Measurements from ENCODE around the gene ZSCAN5A. TPM values are rescaled to one million over a fixed set of nuclear protein-coding genes. Genes with fewer than 3 reads are reported as not detected.

ZSCAN5A gene
- total RNA-seq, 1 experiment from 2014 or later = 13.8 TPM

DNA sequence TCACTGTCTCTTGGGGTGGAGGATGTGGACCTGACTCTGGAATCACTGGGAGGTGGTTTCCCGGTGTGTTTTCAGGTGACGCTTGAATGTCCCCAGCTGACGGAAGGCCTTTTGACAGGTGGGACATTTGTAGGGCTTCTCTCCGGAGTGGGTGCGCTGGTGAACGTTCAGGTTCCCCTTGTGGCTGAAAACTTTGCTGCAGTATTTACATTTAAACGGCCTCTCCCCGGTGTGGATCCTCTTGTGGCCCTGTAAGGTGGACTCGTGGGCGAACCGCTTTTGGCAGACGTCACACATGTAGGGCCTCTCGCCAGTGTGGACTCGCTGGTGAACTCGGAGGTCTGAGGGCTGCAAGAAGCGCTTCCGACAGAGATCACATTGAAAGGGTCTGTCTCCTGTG lies 124.9 kb downstream of the ZSCAN5A start:
- no peak for DNase-seq (ENCODE audit: low read depth, low spot score)
- Histone ChIP-seq H3K4me3 (ENCODE audit: low read depth in 2 of 2, low read length in 2 of 2) (no peak overlapping the region), H3K9me3 (ENCODE audit: control insufficient read depth, insufficient read depth, low read depth, low read length) (no peaks in the 10 kb centered on the region), H3K36me3 (ENCODE audit: control insufficient read depth, insufficient read depth, low read length) (no peaks in the 10 kb centered on the region), H3K27ac (ENCODE audit: low read length) (no peak overlapping the region), H3K27me3 (ENCODE audit: control insufficient read depth, insufficient read depth, low read length) (no peaks in the 10 kb centered on the region), H3K4me1 (ENCODE audit: control insufficient read depth, insufficient read depth, low read length) (no peaks in the 10 kb centered on the region)
- TF ChIP-seq TCF7L2 (IDR thresholded peaks at IDR 0.05; ENCODE audit: low read depth, low read length) (no peak), POLR2AphosphoS5 (IDR thresholded peaks at IDR 0.05; ENCODE audit: low read depth, low read length) (no peak)
- no TSS peak for BruUV-seq (replicated peaks)
- in situ Hi-C loops (cut with HindIII; ENCODE audit: low pct_unique_long_range_greater_than_20kb, low sequenced_read_pairs) (no loop called here), intact Hi-C loops (cut with micrococcal nuclease; ENCODE audit: unreplicated experiment) (no loop called here)
- ChIA-PET CTCF (interaction anchor here (0.6 kb wide), 1 partner anchor 81 kb away, joined by 4 read pairs; no protein-coding TSS in a partner anchor), POLR2A (no interaction called here)
- ATAC-seq = peak; percentile 42; the same call in 1 of the 2 replicates

DNA sequence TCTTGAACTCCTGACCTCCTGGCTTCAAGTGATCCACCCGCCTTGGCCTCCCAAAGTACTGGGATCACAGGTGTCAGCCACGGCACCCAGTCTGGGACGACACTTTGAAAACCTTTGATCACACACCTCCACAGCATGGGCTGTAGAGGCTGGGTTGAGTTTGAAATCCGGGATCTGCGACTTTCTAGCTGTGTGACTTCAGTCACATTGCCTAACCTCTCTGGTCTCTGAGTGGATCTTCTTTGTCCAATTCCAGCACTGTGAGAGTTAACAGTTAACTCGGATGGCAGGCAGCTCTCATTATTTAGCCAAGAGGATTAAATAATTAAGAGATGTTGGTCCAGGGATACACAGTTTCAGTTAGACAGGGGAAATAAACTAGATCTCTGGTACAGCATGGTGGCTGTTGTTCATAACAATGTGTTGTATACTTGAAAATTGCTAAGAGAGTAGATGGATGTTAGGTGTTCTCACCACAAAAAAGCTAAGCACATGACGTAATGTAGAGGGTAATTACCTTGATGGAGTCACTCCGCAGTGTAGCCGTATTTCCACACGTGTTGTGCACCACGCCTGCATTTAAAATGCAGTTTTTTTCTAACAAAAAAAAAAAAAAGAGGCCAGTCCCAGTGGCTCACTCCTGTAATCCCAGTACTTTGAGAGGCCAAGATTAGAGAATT lies 136.9 kb downstream of the ZSCAN5A start:
- no peaks in the 10 kb centered on the region for H3K36me3 ChIP-seq (ENCODE audit: control insufficient read depth, insufficient read depth, low read length)
- H3K4me3 ChIP-seq (ENCODE audit: low read depth in 2 of 2, low read length in 2 of 2) = no peak overlapping the region
- H3K4me1 ChIP-seq (ENCODE audit: control insufficient read depth, insufficient read depth, low read length) = no peaks in the 10 kb centered on the region
- no TSS peak for BruUV-seq (replicated peaks)
- POLR2A ChIA-PET = interaction anchor here (0.5 kb wide), 1 partner anchor 74 kb away, joined by 3 read pairs; no protein-coding TSS in a partner anchor
- in situ Hi-C loops (cut with HindIII; ENCODE audit: low pct_unique_long_range_greater_than_20kb, low sequenced_read_pairs) (no loop called here), intact Hi-C loops (cut with micrococcal nuclease; ENCODE audit: unreplicated experiment) (no loop called here)
- H3K27me3 ChIP-seq (ENCODE audit: control insufficient read depth, insufficient read depth, low read length) = no peaks in the 10 kb centered on the region
- DNase-seq (ENCODE audit: low read depth, low spot score) = no peak
- CTCF ChIA-PET = interaction anchor here (0.7 kb wide), 1 partner anchor 98 kb away, joined by 7 read pairs; no protein-coding TSS in a partner anchor
- TF ChIP-seq CTCF (IDR thresholded peaks at IDR 0.05) (no peak), TCF7L2 (IDR thresholded peaks at IDR 0.05; ENCODE audit: low read depth, low read length) (no peak), POLR2AphosphoS5 (IDR thresholded peaks at IDR 0.05; ENCODE audit: low read depth, low read length) (no peak), SIN3A (IDR thresholded peaks at IDR 0.05; ENCODE audit: borderline replicate concordance, insufficient read depth, low read depth, low read length) (no peak)
- TF ChIP-seq, protein P1, sequence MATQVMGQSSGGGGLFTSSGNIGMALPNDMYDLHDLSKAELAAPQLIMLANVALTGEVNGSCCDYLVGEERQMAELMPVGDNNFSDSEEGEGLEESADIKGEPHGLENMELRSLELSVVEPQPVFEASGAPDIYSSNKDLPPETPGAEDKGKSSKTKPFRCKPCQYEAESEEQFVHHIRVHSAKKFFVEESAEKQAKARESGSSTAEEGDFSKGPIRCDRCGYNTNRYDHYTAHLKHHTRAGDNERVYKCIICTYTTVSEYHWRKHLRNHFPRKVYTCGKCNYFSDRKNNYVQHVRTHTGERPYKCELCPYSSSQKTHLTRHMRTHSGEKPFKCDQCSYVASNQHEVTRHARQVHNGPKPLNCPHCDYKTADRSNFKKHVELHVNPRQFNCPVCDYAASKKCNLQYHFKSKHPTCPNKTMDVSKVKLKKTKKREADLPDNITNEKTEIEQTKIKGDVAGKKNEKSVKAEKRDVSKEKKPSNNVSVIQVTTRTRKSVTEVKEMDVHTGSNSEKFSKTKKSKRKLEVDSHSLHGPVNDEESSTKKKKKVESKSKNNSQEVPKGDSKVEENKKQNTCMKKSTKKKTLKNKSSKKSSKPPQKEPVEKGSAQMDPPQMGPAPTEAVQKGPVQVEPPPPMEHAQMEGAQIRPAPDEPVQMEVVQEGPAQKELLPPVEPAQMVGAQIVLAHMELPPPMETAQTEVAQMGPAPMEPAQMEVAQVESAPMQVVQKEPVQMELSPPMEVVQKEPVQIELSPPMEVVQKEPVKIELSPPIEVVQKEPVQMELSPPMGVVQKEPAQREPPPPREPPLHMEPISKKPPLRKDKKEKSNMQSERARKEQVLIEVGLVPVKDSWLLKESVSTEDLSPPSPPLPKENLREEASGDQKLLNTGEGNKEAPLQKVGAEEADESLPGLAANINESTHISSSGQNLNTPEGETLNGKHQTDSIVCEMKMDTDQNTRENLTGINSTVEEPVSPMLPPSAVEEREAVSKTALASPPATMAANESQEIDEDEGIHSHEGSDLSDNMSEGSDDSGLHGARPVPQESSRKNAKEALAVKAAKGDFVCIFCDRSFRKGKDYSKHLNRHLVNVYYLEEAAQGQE (IDR thresholded peaks at IDR 0.05; ENCODE audit: insufficient read depth in 1 of 2, low read depth in 2 of 2, low read length in 1 of 2) = no peak
- ATAC-seq = no peak
- no peak overlapping the region for H3K27ac ChIP-seq (ENCODE audit: low read length)
- no peaks in the 10 kb centered on the region for H3K9me3 ChIP-seq (ENCODE audit: control insufficient read depth, insufficient read depth, low read depth, low read length)

GRCh38 chr19:56176881-56177280 lies 137.8 kb downstream of the ZSCAN5A start:
- in situ Hi-C loops (cut with HindIII; ENCODE audit: low pct_unique_long_range_greater_than_20kb, low sequenced_read_pairs) = no loop called here
- no peaks in the 10 kb centered on the region for H3K4me1 ChIP-seq (ENCODE audit: control insufficient read depth, insufficient read depth, low read length)
- no peak overlapping the region for H3K27ac ChIP-seq (ENCODE audit: low read length)
- TF ChIP-seq SIN3A (IDR thresholded peaks at IDR 0.05; ENCODE audit: borderline replicate concordance, insufficient read depth, low read depth, low read length) (no peak), CTCF (IDR thresholded peaks at IDR 0.05) (no peak), TCF7L2 (IDR thresholded peaks at IDR 0.05; ENCODE audit: low read depth, low read length) (no peak), POLR2AphosphoS5 (IDR thresholded peaks at IDR 0.05; ENCODE audit: low read depth, low read length) (no peak)
- TF ChIP-seq, protein P1 (IDR thresholded peaks at IDR 0.05; ENCODE audit: insufficient read depth in 1 of 2, low read depth in 2 of 2, low read length in 1 of 2) = no peak
- BruUV-seq (replicated peaks) = no TSS peak
- DNase-seq (ENCODE audit: low read depth, low spot score) (no peak), ATAC-seq (no peak)
- intact Hi-C loops (cut with micrococcal nuclease; ENCODE audit: unreplicated experiment) = no loop called here
- ChIA-PET CTCF (no interaction called here), POLR2A (no interaction called here)
- H3K36me3 ChIP-seq (ENCODE audit: control insufficient read depth, insufficient read depth, low read length) = no peaks in the 10 kb centered on the region
- H3K9me3 ChIP-seq (ENCODE audit: control insufficient read depth, insufficient read depth, low read depth, low read length) = no peaks in the 10 kb centered on the region
- no peak overlapping the region for H3K4me3 ChIP-seq (ENCODE audit: low read depth in 2 of 2, low read length in 2 of 2)
- H3K27me3 ChIP-seq (ENCODE audit: control insufficient read depth, insufficient read depth, low read length) = no peaks in the 10 kb centered on the region
